BLaER1 (cell line): ENCODE measurements around the gene CCN2.

Experiments used
- H3K27ac ChIP-seq: shearing (Covaris generic); formaldehyde crosslinking; 2 replicates; pipeline ENCODE4 v1.8.1; 2022
- H3K27me3 ChIP-seq: shearing (Covaris generic); formaldehyde crosslinking; 2 replicates; pipeline ENCODE4 v1.8.1; 2022
- H3K36me3 ChIP-seq: shearing (Covaris generic); formaldehyde crosslinking; 2 replicates; pipeline ENCODE4 v1.8.1; 2022
- H3K4me1 ChIP-seq: shearing (Covaris generic); formaldehyde crosslinking; 2 replicates; pipeline ENCODE4 v1.8.1; 2022
- H3K4me2 ChIP-seq: shearing (Covaris generic); formaldehyde crosslinking; 2 replicates; pipeline ENCODE4 v1.8.1; 2022
- H3K4me3 ChIP-seq: shearing (Covaris generic); formaldehyde crosslinking; 2 replicates; pipeline ENCODE4 v1.8.1; 2022
- H3K9ac ChIP-seq: shearing (Covaris generic); formaldehyde crosslinking; 2 replicates; pipeline ENCODE4 v1.8.1; 2022
- H3K9me3 ChIP-seq: shearing (Covaris generic); formaldehyde crosslinking; 2 replicates; pipeline ENCODE4 v1.8.1; 2022
- H4K20me1 ChIP-seq: shearing (Covaris generic); formaldehyde crosslinking; 2 replicates; pipeline ENCODE4 v1.8.1; 2022
- Cebpa-rat ChIP-seq: shearing (Covaris generic); IDR thresholded peaks from 2 replicates; pipeline ENCODE4 v1.8.1; 2022

CCN2 gene

DNA sequence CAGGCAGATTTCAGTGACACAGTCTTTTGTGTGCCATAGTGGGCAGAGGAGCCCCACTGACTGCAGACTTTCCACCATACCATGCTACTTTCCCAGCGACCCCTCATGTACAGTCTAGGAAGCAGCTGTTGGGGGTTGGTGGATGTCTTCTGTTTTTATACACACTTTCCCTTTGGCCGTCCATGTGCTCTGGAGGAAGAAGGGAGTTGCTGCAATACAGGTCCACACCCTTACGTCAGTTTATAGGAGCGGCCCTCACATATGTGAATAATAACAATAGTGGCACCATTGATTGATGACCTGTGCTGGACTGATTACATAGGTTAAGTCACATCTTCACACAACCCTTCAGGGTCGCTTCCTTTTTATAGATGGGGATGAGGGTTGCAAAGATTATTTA lies 17.5 kb upstream of the CCN2 start:
- no peak overlapping the region for H3K4me3 ChIP-seq
- no peak overlapping the region for H3K27ac ChIP-seq
- no peak overlapping the region for H3K4me2 ChIP-seq
- H3K27me3 ChIP-seq: no peaks in the 10 kb centered on the region
- H3K4me1 ChIP-seq: no peaks in the 10 kb centered on the region
- H3K36me3 ChIP-seq: no peaks in the 10 kb centered on the region
- no peak for TF ChIP-seq Cebpa-rat
- no peaks in the 10 kb centered on the region for H4K20me1 ChIP-seq
- H3K9ac ChIP-seq: no peak overlapping the region
- no peaks in the 10 kb centered on the region for H3K9me3 ChIP-seq

DNA sequence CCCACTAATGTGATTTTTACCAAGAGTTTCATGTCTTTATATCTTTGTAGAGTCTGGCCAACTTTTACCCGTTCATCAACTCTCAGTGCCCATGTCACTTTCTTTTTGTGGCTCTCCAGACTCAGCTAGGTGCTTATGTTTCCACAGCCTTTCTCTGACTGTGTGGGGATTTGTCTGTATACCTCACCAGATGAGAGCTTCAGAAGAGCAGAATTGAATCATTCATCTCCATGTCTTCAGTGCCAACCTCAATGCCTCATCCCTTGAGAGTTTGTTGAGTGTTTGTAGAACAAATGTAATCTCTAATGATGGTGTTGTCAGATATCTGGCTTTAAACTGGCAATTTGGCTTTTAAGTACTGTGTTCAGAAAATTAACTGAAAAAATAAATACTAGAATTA lies 16.8 kb upstream of the CCN2 start:
- H3K27ac ChIP-seq: no peak overlapping the region
- no peaks in the 10 kb centered on the region for H3K27me3 ChIP-seq
- TF ChIP-seq Cebpa-rat: no peak
- no peak overlapping the region for H3K9ac ChIP-seq
- no peak overlapping the region for H3K4me3 ChIP-seq
- H4K20me1 ChIP-seq: no peaks in the 10 kb centered on the region
- H3K4me2 ChIP-seq: no peak overlapping the region
- H3K4me1 ChIP-seq: no peaks in the 10 kb centered on the region
- peaks cover 7% of the 10 kb centered on the region; the same call in 1 of the 2 replicates for H3K9me3 ChIP-seq
- H3K36me3 ChIP-seq: no peaks in the 10 kb centered on the region

DNA sequence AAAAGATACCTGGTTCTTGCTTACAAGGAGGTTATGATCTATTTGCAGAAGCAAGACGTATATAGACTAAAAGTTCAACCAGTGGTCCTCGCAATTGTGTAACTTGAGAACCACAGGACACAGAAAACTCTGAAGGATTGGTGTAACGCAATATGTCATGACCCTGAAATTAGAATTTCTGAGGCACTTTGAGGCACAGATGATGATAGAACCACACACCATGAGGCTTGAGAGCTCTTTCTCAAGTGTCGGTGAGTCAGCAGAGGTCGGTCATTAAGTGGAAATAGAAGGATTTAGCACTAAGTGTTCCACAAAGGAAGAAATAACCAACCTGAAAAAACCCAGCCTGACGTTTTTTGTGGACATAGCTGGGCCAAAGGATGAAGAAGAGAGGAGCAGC lies 15.3 kb upstream of the CCN2 start:
- no peaks in the 10 kb centered on the region for H4K20me1 ChIP-seq
- no peaks in the 10 kb centered on the region for H3K27me3 ChIP-seq
- no peak overlapping the region for H3K27ac ChIP-seq
- no peak overlapping the region for H3K4me3 ChIP-seq
- H3K9ac ChIP-seq: no peak overlapping the region
- H3K36me3 ChIP-seq: no peaks in the 10 kb centered on the region
- H3K4me1 ChIP-seq: peaks cover 6% of the 10 kb centered on the region
- H3K4me2 ChIP-seq: no peak overlapping the region
- H3K9me3 ChIP-seq: peaks cover 20% of the 10 kb centered on the region
- no peak for TF ChIP-seq Cebpa-rat

DNA sequence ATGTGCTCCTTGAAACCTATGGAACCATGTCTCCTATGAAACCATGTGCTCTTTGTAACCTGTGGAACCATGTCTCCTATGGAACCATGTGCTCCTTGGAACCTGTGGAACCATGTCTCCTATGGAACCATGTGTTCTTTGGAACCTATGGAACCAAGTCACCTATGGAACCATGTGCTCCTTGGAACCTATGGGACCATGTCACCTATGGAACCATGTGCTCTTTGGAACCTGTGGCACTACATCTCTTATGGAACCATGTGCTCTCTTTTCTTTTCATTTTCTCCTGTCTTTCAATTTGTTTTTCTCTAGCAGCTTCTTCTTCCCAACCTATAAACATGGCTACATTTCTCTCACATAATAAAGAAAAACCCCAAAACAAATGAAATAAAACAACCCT lies 11.9 kb upstream of the CCN2 start:
- Histone ChIP-seq H3K9me3 (peaks cover 21% of the 10 kb centered on the region), H3K27ac (no peak overlapping the region), H3K9ac (no peak overlapping the region), H4K20me1 (no peaks in the 10 kb centered on the region), H3K4me1 (peaks cover 17% of the 10 kb centered on the region), H3K4me2 (no peak overlapping the region), H3K36me3 (no peaks in the 10 kb centered on the region), H3K4me3 (no peak overlapping the region), H3K27me3 (no peaks in the 10 kb centered on the region)
- no peak for TF ChIP-seq Cebpa-rat

DNA sequence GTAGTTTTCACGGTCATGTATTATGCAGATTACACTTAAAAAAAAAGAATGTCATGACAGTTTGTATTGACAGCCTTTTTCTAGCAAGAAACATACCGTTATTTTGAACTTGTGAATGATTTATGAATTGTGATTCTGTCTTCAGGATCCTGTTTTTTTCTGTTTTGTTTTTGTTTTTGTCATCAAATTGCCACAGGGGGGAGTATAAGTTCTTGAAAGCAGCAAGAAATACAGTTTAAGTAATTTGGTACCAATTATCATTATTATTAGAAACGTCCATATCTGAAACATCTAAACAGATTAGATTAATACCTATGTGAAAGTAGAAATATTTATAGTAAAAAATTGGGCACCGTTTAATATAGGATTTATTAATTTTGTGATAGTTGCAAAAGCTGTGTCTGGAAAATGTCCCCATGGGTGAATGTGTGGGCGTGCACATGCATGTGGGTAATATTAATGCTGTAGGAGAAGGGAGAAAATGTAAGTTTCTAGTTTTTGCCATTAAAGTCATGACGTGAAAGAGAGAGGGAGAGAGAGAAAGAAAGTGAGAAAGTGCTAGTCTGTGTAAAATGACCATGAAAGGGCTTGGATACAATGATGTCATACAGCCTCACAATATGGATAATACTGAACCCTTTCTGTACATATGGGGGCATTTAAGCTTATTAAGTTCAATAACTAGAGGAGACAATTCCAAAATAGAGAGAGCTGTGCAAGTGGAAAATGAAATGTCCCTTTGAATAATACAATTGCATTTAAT lies 9.4 kb upstream of the CCN2 start:
- no peak for TF ChIP-seq Cebpa-rat
- Histone ChIP-seq H3K9me3 (peaks cover 21% of the 10 kb centered on the region), H4K20me1 (no peaks in the 10 kb centered on the region), H3K27me3 (no peaks in the 10 kb centered on the region), H3K4me2 (no peak overlapping the region), H3K4me3 (no peak overlapping the region), H3K4me1 (peaks cover 17% of the 10 kb centered on the region), H3K36me3 (no peaks in the 10 kb centered on the region), H3K9ac (no peak overlapping the region), H3K27ac (no peak overlapping the region)

DNA sequence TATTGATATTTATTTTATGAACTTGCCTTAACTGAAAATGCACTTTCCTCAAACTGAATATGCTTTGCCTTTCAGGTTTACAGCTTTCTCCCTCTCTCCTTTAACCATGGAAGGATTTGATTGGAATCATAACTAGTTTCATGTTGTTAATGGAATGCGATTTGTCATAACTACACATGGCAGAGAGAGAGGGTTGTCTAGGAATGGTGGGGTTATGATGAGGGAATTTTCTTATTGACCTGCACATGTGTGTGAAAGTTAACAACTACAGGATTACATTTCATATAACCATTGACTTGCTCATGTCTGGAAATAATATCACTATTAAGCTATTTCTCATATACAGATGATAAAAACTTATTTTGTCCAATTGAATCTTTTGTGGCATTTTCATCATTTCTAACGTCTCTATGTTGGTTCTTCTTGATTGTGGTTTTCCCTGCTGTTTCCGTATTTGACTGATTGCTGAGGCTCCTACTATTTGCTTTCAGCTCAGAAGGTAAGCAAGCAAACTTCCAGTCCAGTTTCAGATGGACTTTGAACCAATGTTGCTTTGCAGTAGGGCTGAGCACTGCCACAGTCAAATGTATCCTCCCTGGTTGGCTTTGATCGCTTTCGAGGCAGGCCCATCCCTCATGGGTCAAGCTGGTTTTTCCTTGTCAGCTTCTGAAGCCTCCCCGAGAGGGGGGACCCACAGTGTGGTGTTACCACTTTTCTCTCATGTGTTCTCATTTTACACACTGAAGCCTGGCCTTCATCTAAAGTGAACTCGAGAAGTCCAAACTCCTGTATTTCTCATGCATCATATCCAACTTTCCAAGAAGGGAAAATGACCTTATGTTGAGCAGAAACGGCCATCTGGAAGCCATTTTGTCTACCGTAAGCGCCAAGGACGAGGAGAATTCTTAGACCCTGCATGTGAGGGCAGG lies 7.6 kb upstream of the CCN2 start:
- Histone ChIP-seq H3K4me1 (peaks cover 17% of the 10 kb centered on the region), H3K4me3 (no peak overlapping the region), H3K36me3 (no peaks in the 10 kb centered on the region), H4K20me1 (no peaks in the 10 kb centered on the region), H3K9ac (no peak overlapping the region), H3K27me3 (no peaks in the 10 kb centered on the region), H3K4me2 (no peak overlapping the region), H3K9me3 (peaks cover 21% of the 10 kb centered on the region), H3K27ac (no peak overlapping the region)
- TF ChIP-seq Cebpa-rat: no peak

DNA sequence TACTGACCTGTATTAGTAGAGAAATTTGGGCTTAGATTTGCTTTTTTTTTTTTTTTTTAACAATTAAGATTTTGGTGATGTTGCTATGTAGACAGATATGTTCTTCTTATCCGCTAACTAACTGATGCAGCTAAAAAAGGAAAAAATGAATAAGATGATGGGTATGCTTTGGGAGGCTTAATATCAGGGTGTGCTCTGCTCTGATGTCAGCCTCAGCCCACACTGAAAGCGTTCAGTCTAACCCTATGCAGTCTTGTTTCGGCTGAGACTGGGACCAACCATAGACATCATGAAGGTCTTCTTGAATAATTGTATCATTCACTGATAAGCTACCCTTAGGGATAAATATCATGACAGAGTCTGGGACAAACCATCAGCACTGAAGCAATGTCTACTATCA lies 6.9 kb upstream of the CCN2 start:
- TF ChIP-seq Cebpa-rat: no peak
- Histone ChIP-seq H4K20me1 (no peaks in the 10 kb centered on the region), H3K4me3 (no peak overlapping the region), H3K4me1 (peaks cover 17% of the 10 kb centered on the region), H3K27ac (no peak overlapping the region), H3K36me3 (no peaks in the 10 kb centered on the region), H3K9me3 (peaks cover 16% of the 10 kb centered on the region), H3K4me2 (no peak overlapping the region), H3K27me3 (peaks cover 4% of the 10 kb centered on the region; the same call in 1 of the 2 replicates), H3K9ac (no peak overlapping the region)

DNA sequence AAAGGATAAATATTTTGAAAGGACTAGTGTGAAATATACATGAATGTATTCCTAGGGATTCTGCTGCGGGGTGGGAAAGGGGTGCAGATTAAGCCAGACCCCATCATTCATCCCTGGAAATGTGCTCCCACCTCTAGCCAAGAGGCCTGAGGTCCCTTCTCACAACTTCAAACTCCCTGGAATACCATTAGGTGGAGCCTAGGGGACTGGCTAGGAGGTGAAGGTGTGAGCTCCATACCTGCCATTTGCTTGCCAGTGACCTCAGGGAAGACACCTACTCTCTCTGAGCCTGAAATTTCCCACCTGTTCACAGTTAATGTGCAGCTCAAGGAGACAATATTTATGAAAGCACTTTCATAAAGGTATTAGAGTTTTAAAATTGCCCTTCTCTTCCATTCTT lies 4.7 kb upstream of the CCN2 start:
- no peak overlapping the region for H3K4me2 ChIP-seq
- H3K4me3 ChIP-seq: no peak overlapping the region
- no peak overlapping the region for H3K9ac ChIP-seq
- H3K27me3 ChIP-seq: peaks cover 26% of the 10 kb centered on the region
- no peak for TF ChIP-seq Cebpa-rat
- H3K9me3 ChIP-seq: no peaks in the 10 kb centered on the region
- no peaks in the 10 kb centered on the region for H4K20me1 ChIP-seq
- no peaks in the 10 kb centered on the region for H3K36me3 ChIP-seq
- H3K4me1 ChIP-seq: peaks cover 5% of the 10 kb centered on the region; the same call in 1 of the 2 replicates
- H3K27ac ChIP-seq: no peak overlapping the region

DNA sequence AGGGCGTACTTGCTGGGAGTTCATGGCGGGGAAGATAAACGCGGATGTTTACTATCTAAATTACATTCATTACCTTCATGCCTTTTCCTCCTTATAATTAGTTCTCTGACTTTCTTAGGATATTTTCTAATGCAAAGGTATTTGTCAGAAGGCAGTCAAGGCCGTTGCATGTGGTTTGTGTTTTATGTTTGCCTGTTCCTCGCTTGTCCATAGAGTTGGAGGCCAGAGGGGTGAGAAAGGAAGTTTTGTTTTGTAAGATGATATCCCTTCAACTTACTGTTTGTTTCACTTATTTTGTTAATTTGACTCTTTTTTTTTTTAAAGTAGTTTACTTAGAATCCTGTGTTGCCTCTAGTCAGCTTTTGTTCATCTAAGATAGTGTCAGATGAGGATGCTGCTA lies 4.0 kb upstream of the CCN2 start:
- TF ChIP-seq Cebpa-rat: no peak
- Histone ChIP-seq H3K27ac (no peak overlapping the region), H4K20me1 (no peaks in the 10 kb centered on the region), H3K4me2 (no peak overlapping the region), H3K27me3 (peaks cover 33% of the 10 kb centered on the region), H3K36me3 (no peaks in the 10 kb centered on the region), H3K9ac (no peak overlapping the region), H3K4me1 (peaks cover 2% of the 10 kb centered on the region; the same call in 1 of the 2 replicates), H3K9me3 (no peaks in the 10 kb centered on the region), H3K4me3 (no peak overlapping the region)

DNA sequence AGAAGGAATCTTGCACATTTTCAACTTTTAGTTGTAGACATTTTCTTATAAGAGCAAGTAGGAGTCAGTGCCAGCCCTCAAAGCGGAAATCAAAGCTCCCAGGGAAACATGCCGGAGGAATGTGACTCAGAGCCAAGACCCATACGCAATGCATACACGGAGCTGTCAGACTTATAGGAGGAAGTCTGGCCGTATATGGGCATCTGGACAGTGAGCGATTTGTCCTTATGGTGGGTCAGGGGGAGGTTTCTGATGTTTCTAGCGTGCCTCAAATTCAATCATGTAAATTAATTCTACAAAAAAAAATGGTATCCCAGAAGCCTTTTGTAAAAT lies 3.6 kb upstream of the CCN2 start:
- H3K27me3 ChIP-seq: peaks cover 37% of the 10 kb centered on the region

More for the DNA sequence above, 3.6 kb upstream of the CCN2 start:
- Histone ChIP-seq H4K20me1 (no peaks in the 10 kb centered on the region), H3K4me2 (no peak overlapping the region), H3K36me3 (no peaks in the 10 kb centered on the region), H3K27ac (no peak overlapping the region), H3K9ac (no peak overlapping the region), H3K9me3 (no peaks in the 10 kb centered on the region), H3K4me3 (no peak overlapping the region), H3K4me1 (peaks cover 6% of the 10 kb centered on the region; the same call in 1 of the 2 replicates)
- TF ChIP-seq Cebpa-rat: no peak
